GM10266 (cell line): ENCODE measurements around the gene UBA3.
A peak's percentile ranks its signal among the peaks of the same experiment; 100 is the strongest.

Experiments used
- DNase-seq: peaks from one replicate; pipeline ENCODE4 v3.0.0; 2012; ENCODE audit errors: extremely low spot score
- TF ChIP-seq, protein P1 (sequence below): IDR thresholded peaks from 2 replicates; pipeline ENCODE4 v1.5.1; 2012; ENCODE audit warnings: mild to moderate bottlenecking, low read depth; ENCODE audit not compliant: control insufficient read depth, insufficient read depth; ENCODE audit errors: missing control alignments

UBA3 gene

GRCh38 chr3:69115731-69116130, 35.6 kb upstream of the UBA3 start:
- TF ChIP-seq, protein P1, sequence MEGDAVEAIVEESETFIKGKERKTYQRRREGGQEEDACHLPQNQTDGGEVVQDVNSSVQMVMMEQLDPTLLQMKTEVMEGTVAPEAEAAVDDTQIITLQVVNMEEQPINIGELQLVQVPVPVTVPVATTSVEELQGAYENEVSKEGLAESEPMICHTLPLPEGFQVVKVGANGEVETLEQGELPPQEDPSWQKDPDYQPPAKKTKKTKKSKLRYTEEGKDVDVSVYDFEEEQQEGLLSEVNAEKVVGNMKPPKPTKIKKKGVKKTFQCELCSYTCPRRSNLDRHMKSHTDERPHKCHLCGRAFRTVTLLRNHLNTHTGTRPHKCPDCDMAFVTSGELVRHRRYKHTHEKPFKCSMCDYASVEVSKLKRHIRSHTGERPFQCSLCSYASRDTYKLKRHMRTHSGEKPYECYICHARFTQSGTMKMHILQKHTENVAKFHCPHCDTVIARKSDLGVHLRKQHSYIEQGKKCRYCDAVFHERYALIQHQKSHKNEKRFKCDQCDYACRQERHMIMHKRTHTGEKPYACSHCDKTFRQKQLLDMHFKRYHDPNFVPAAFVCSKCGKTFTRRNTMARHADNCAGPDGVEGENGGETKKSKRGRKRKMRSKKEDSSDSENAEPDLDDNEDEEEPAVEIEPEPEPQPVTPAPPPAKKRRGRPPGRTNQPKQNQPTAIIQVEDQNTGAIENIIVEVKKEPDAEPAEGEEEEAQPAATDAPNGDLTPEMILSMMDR: no peak
- no peak for DNase-seq

DNA sequence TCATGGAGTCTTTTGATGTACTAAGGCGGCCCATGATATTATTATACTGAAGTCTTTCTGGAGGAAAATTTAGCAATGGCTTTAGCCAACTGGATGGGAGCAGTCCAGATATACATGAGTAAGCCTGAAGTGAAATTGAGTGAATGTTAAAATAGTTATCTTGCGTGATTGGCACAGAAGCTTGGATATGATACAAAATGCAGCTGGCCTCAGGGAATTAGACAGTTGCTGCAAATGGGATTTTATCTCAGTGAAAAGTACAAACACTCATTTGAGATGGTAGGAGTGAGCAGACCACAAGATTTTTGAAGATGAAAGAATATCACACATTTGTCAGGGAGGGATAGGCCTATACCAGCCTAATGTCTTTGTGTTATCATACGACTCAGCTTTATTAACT, 33.4 kb upstream of the UBA3 start:
- DNase-seq: no peak
- TF ChIP-seq, protein P1: no peak

DNA sequence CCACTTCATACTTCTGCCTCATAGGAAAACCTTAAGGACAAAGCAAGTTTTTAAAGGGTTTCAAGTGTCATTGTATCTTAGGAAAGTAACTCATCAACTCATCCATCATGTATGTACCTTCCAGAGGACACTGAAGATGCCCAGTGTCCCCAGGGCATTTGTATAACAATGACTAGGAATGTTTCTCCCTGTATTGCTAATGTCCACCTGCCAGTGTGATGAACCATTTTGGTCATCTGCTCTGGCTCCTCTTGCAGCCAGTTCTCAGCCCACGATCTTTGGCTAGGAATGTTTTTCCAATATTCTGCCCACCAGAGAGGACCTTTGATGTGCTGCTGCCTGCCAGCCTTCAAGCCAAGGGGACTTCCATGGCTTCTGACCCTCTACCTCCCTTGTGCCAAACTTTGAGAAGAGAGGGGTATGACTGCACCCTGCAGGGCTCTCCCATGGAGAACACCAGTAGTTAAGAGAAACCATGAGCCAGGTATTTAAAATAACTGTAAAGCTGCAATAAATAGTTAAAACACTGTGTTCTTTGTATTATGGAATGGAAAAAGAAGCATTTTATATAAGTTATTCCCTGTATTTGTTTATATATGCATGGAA, 30.9 kb upstream of the UBA3 start:
- no peak for DNase-seq
- TF ChIP-seq, protein P1: peak; percentile 4

DNA sequence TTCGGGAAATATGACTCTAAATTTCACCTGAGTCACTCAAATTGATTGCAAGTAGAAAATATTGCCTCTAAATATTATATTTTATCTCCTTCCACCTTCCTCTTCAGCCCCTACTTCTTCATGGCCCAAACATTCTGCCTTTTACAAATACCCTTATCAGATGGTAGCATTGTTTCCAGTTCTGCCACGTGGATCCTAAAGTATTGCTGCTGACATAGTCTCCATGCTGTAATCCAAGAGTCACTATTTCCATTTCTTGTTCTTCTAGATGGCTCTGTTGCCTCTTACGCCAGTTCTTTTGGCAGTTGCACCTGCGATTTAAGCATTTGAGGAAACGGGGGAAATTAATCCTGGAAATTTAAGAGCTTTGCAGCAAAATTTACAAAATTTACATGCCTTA, 28.6 kb upstream of the UBA3 start:
- DNase-seq: no peak
- TF ChIP-seq, protein P1: no peak

DNA sequence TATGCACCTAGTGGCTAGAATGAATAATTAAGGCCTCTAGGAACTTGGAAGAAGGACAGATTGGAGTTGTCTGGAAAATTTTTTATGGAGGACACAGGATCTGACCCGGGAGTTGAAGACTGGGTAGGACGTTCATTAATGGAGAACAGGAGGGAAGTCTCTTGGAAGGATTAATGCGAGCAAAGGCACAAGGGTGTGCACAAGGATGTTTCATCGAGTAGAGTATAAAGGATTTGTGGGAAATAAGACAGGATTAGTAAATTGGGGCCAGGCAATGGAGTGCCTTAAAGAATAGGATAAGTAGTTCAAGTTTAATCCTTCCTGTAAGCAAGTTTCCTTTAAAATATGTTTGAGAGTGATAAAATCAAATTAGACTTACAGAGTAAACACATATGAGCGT, 27.7 kb upstream of the UBA3 start:
- no peak for DNase-seq
- TF ChIP-seq, protein P1: no peak

DNA sequence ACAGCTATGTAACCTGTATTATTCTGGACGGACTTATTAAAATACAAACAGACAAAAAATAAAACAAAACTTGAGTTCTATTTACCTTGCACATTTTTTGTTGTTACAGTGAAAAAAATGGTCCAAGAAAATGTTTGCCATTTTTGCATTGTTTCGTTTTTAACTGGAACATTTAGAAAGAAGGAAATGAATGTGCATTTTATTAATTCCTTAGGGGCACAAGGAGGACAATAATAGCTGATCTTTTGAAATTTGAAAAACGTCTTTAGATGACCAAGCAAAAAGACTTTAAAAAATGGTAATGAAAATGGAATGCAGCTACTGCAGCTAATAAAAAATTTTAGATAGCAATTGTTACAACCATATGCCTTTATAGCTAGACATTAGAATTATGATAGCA, 25.2 kb upstream of the UBA3 start:
- TF ChIP-seq, protein P1: no peak
- no peak for DNase-seq

DNA sequence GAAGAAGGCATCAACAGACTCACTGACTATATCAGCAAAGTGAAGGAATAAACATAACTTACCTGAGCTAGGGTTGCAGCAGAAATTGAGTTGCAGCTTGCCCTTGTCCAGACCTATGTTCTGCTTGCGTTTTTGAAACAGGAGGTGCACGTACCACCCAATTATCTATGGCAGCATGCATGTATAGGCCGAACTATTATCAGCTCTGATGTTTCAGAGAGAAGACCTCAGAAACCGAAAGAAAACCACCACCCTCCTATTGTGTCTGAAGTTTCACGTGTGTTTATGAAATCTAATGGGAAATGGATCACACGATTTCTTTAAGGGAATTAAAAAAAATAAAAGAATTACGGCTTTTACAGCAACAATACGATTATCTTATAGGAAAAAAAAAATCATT, 24.4 kb upstream of the UBA3 start:
- TF ChIP-seq, protein P1: no peak
- DNase-seq: no peak
